ENCODE data around the gene UBXN1.

Gene UBXN1

DNA sequence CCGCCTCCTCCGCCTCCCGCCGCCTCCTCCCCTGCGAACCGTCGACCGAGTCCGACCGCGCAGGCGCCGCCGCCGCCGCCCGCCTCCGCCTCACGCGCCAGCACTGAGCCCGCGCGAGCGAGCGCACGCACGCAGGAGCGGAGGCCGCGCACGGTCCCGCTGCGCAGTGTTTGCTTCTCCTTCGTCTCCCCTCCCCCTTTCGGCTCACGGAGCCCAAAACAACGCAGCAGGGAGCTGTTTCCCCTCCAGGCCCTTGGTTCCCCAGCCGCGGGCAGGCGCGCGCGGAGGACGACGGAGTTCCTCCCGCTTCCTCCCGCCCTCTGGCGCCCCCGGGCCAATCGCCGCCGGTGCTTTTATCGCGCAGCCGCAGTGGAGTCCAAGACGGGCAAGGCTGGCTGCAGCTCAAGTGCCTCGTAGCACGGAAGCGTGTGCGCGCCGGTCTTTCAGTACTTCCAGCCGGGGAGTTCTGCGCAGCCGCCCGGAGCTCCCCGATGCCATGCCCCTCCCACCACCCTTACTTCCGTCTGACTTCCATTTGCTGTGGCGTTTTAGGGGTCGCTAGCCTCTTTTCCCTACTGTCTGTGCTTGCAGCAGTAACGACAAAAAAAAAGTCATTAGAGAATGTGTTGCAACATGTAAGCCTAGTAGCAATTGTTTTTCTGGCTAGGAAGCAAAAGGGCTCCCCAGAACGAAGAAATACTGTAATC is 48.4 kb upstream of the UBXN1 start, which contains the start of gene HNRNPUL2:
Gene HNRNPUL2, minus strand, starts transcription at position 293 of the 707 bp plus-strand sequence. CDS start 301 bp downstream, outside the sequence.
- H2AFZ ChIP-seq (ENCODE audit: low read depth, low read length, severe bottlenecking) = peak within 1 kb of the TSS; percentile 46
- peaks cover 26% of the 10 kb centered on the region for H3K36me3 ChIP-seq (ENCODE audit: low read length)
- no peaks in the 10 kb centered on the region for H3K9me2 ChIP-seq (replicated peaks; ENCODE audit: insufficient read depth, low read length)
- peaks cover 22% of the 10 kb centered on the region for H4K20me1 ChIP-seq (ENCODE audit: low read depth, low read length)
- H3K27me3 ChIP-seq (ENCODE audit: low read length) = no peaks in the 10 kb centered on the region
- H3K27ac ChIP-seq (ENCODE audit: low read depth, low read length) = peak within 1 kb of the TSS; percentile 94
- H3K4me3 ChIP-seq (ENCODE audit: insufficient read depth, low read length, poor library complexity, severe bottlenecking) = peak within 1 kb of the TSS; percentile 77
- peaks cover 16% of the 10 kb centered on the region for H3F3A ChIP-seq (ENCODE audit: insufficient read depth)
- peak within 1 kb of the TSS; percentile 80 for H3K4me2 ChIP-seq (ENCODE audit: low read depth, low read length, poor library complexity, severe bottlenecking)
- TF ChIP-seq EZH2phosphoT487 (conservative IDR thresholded peaks at IDR 0.05; ENCODE audit: low read length) = no peak
- TF ChIP-seq, protein P1, sequence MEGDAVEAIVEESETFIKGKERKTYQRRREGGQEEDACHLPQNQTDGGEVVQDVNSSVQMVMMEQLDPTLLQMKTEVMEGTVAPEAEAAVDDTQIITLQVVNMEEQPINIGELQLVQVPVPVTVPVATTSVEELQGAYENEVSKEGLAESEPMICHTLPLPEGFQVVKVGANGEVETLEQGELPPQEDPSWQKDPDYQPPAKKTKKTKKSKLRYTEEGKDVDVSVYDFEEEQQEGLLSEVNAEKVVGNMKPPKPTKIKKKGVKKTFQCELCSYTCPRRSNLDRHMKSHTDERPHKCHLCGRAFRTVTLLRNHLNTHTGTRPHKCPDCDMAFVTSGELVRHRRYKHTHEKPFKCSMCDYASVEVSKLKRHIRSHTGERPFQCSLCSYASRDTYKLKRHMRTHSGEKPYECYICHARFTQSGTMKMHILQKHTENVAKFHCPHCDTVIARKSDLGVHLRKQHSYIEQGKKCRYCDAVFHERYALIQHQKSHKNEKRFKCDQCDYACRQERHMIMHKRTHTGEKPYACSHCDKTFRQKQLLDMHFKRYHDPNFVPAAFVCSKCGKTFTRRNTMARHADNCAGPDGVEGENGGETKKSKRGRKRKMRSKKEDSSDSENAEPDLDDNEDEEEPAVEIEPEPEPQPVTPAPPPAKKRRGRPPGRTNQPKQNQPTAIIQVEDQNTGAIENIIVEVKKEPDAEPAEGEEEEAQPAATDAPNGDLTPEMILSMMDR (IDR thresholded peaks at IDR 0.05; ENCODE audit: insufficient read depth, low read length, poor library complexity, severe bottlenecking) = no peak
- H3K9me3 ChIP-seq (ENCODE audit: insufficient read depth, low read length) = no peaks in the 10 kb centered on the region
- peaks cover 70% of the 10 kb centered on the region for H3K79me2 ChIP-seq (ENCODE audit: insufficient read depth, low read length)
- peak within 1 kb of the TSS; percentile 82 for H3K9ac ChIP-seq (ENCODE audit: low read length)

DNA sequence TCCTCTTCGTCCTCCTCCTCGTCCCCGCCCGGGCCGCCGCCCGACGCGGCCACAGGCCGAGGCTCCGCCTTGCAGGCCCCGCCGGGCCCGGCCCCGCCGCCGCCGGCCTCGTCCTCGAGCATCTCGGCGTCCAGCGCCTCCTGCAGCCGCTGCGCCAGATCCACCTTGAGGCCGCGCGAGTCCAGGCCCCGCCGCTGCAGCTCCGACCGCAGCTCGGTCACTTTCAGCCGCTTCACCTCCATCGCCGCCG is 48.0 kb upstream of the UBXN1 start:
- Histone ChIP-seq H3K27ac (ENCODE audit: low read depth, low read length) (peak overlapping the region; percentile 94), H3K9ac (ENCODE audit: low read length) (peak overlapping the region; percentile 82), H3F3A (ENCODE audit: insufficient read depth) (peaks cover 16% of the 10 kb centered on the region), H4K20me1 (ENCODE audit: low read depth, low read length) (peaks cover 22% of the 10 kb centered on the region), H3K4me2 (ENCODE audit: low read depth, low read length, poor library complexity, severe bottlenecking) (peak overlapping the region; percentile 79), H3K4me3 (ENCODE audit: insufficient read depth, low read length, poor library complexity, severe bottlenecking) (peak overlapping the region; percentile 77), H3K27me3 (ENCODE audit: low read length) (no peaks in the 10 kb centered on the region), H2AFZ (ENCODE audit: low read depth, low read length, severe bottlenecking) (no peak overlapping the region), H3K36me3 (ENCODE audit: low read length) (peaks cover 31% of the 10 kb centered on the region), H3K9me3 (ENCODE audit: insufficient read depth, low read length) (no peaks in the 10 kb centered on the region), H3K79me2 (ENCODE audit: insufficient read depth, low read length) (peaks cover 75% of the 10 kb centered on the region), H3K9me2 (replicated peaks; ENCODE audit: insufficient read depth, low read length) (no peaks in the 10 kb centered on the region)
- TF ChIP-seq EZH2phosphoT487 (conservative IDR thresholded peaks at IDR 0.05; ENCODE audit: low read length) = no peak
- TF ChIP-seq, protein P1 (IDR thresholded peaks at IDR 0.05; ENCODE audit: insufficient read depth, low read length, poor library complexity, severe bottlenecking) = no peak

DNA sequence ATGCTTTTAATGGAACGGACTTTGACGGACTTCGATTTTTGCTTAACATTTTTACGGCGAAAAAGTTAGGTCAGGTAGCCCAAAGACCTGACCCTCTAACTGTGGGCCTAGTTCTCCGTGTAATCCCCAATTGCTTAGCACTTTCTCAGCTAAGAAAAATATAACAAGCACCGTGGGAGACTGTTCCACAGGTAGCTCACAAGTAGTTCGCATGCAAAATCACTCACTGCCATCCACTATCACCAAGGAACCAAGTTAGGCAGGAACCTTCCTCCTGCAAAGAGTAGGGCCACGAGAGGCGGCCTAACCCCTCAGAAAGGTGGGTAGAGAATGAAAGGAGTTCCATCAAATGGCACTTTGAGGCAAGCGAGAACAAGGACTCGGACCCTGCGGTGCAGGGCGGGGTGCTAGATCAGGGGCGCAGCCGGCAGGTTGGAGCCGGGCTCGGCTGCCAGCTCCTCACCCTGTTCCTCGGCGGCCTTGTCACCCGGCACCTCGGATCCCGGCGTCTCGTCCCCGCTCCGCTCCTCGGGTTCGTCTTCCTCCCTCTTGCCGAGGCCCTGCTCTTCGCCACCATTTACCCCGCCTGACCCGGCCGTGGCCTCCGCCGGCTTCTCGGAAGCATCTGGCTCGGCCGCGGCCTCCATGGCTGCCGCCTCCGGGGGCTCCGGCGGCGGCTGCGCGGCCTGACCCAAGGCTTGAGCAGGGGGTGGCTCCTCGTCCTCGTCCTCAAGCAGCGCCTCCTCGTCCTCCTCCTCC is 47.5 kb upstream of the UBXN1 start:
- H2AFZ ChIP-seq (ENCODE audit: low read depth, low read length, severe bottlenecking) = no peak overlapping the region

More for the DNA sequence above, 47.5 kb upstream of the UBXN1 start:
- peak overlapping the region; percentile 77 for H3K4me3 ChIP-seq (ENCODE audit: insufficient read depth, low read length, poor library complexity, severe bottlenecking)
- no peak for TF ChIP-seq EZH2phosphoT487 (conservative IDR thresholded peaks at IDR 0.05; ENCODE audit: low read length)
- TF ChIP-seq, protein P1 (IDR thresholded peaks at IDR 0.05; ENCODE audit: insufficient read depth, low read length, poor library complexity, severe bottlenecking) = no peak
- peak overlapping the region; percentile 82 for H3K9ac ChIP-seq (ENCODE audit: low read length)
- H3K9me3 ChIP-seq (ENCODE audit: insufficient read depth, low read length) = no peaks in the 10 kb centered on the region
- H3K27me3 ChIP-seq (ENCODE audit: low read length) = no peaks in the 10 kb centered on the region
- peaks cover 36% of the 10 kb centered on the region for H3K36me3 ChIP-seq (ENCODE audit: low read length)
- H3F3A ChIP-seq (ENCODE audit: insufficient read depth) = peaks cover 16% of the 10 kb centered on the region
- H3K79me2 ChIP-seq (ENCODE audit: insufficient read depth, low read length) = peaks cover 75% of the 10 kb centered on the region
- H4K20me1 ChIP-seq (ENCODE audit: low read depth, low read length) = peaks cover 22% of the 10 kb centered on the region
- H3K4me2 ChIP-seq (ENCODE audit: low read depth, low read length, poor library complexity, severe bottlenecking) = peak overlapping the region; percentile 79
- H3K9me2 ChIP-seq (replicated peaks; ENCODE audit: insufficient read depth, low read length) = no peaks in the 10 kb centered on the region
- peak overlapping the region; percentile 94 for H3K27ac ChIP-seq (ENCODE audit: low read depth, low read length)
